OCI-LY3 (cell line): Measurements from ENCODE around the gene SMIM8.

Source experiments
- H2AFZ ChIP-seq: fragments of 200-600, 300-600 bp; shearing (Covaris generic); 2 replicates; pipeline ENCODE4 v1.6.0; 2014; ENCODE audit warnings: antibody characterized with exemption, low read depth, low read length
- H3K27ac ChIP-seq: fragments of 200-600, 300-600 bp; sonication (generic); 2 replicates; pipeline ENCODE4 v1.5.1; 2014; ENCODE audit warnings: mild to moderate bottlenecking, low read length, moderate library complexity, mixed read lengths
- H3K27me3 ChIP-seq: fragments of 200-600, 300-600 bp; sonication (generic); 2 replicates; pipeline ENCODE4 v1.6.1; 2014; ENCODE audit warnings: low read depth, low read length, mixed read lengths
- H3K36me3 ChIP-seq: fragments of 200-600, 300-600 bp; sonication (generic); replicated peaks from 2 replicates; pipeline ENCODE3; 2014; ENCODE audit warnings: low read depth, low read length, mixed read lengths
- H3K4me1 ChIP-seq: fragments of 300-600, 200-600 bp; sonication (generic); 2 replicates; pipeline ENCODE4 v1.6.1; 2014; ENCODE audit warnings: low read length, mixed read lengths
- H3K4me2 ChIP-seq: fragments of 200-600, 300-600 bp; sonication (generic); 2 replicates; pipeline ENCODE4 v1.6.1; 2014; ENCODE audit warnings: low read length, mixed read lengths
- H3K4me3 ChIP-seq: fragments of 300-600, 200-600 bp; sonication (generic); 2 replicates; pipeline ENCODE4 v1.5.1; 2014; ENCODE audit warnings: antibody characterized with exemption, mild to moderate bottlenecking, low read length, moderate library complexity
- H3K79me2 ChIP-seq: fragments of 300-600, 200-600 bp; shearing (Covaris generic); 2 replicates; pipeline ENCODE4 v1.6.1; 2014; ENCODE audit warnings: mild to moderate bottlenecking, low read length, mixed read lengths
- H3K9ac ChIP-seq: fragments of 300-600, 200-600 bp; shearing (Covaris generic); 2 replicates; pipeline ENCODE4 v1.6.0; 2014; ENCODE audit warnings: mild to moderate bottlenecking, low read length, moderate library complexity
- H3K9me3 ChIP-seq: fragments of 200-600, 300-600 bp; shearing (Covaris generic); 2 replicates; pipeline ENCODE4 v1.6.1; 2014; ENCODE audit warnings: low read length, mixed read lengths; ENCODE audit not compliant: insufficient read depth
- H4K20me1 ChIP-seq: fragments of 200-600, 300-600 bp; sonication (generic); 2 replicates; pipeline ENCODE4 v1.6.1; 2016; ENCODE audit warnings: low read length, mixed read lengths; ENCODE audit not compliant: insufficient read depth
- CTCF ChIP-seq: fragments of 200-600, 300-600 bp; sonication (generic); IDR thresholded peaks from 2 replicates; pipeline ENCODE4 v1.5.1; 2014; ENCODE audit warnings: antibody characterized with exemption, low read length, low read depth
- EZH2phosphoT487 ChIP-seq: fragments of 200-600 bp; shearing (Covaris generic); IDR thresholded peaks from 2 replicates; pipeline ENCODE4 v1.6.1; 2018; ENCODE audit warnings: antibody characterized with exemption, mixed run types, low read depth

Gene SMIM8

DNA sequence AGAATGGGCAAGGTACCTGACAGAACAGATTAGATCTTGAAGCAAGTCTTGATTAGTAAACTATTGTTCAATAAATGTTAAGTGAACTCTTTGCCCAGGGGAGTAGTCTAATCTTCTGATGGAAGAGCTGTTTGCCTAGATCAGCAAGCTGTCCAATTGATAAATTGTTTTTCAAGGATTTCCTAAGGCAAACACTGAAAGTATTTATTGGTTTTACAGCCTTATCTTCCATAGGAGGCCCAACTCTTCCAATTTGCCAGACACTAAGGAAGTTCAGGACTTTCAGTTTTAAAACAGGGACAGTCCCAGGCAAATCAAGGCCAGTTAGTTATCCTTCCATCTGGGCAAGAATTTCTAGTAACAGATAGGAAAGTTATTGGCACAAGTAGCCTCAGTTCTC is 20.4 kb downstream of the SMIM8 start:
- Histone ChIP-seq H3K27ac (no peak overlapping the region), H3K36me3 (no peaks in the 10 kb centered on the region), H3K9ac (no peak overlapping the region), H3K4me1 (no peaks in the 10 kb centered on the region), H2AFZ (no peak overlapping the region), H3K4me3 (no peak overlapping the region), H3K79me2 (no peaks in the 10 kb centered on the region), H3K9me3 (no peaks in the 10 kb centered on the region), H3K27me3 (no peaks in the 10 kb centered on the region), H4K20me1 (no peaks in the 10 kb centered on the region), H3K4me2 (no peak overlapping the region)
- no peak for TF ChIP-seq CTCF

GRCh38 chr6:87344731-87345130 is 22.3 kb downstream of the SMIM8 start, which contains the start of gene C6orf163:
C6orf163 (plus strand) TSS chr6:87344813; CDS start chr6:87345100, 287 bp downstream.
- no peaks in the 10 kb centered on the region for H3K36me3 ChIP-seq
- H3K4me1 ChIP-seq: no peaks in the 10 kb centered on the region
- H2AFZ ChIP-seq: no peak within 1 kb of the TSS
- H3K4me2 ChIP-seq: no peak within 1 kb of the TSS
- no peak within 1 kb of the TSS for H3K27ac ChIP-seq
- TF ChIP-seq CTCF: no peak
- no peak for TF ChIP-seq EZH2phosphoT487
- H3K9ac ChIP-seq: no peak within 1 kb of the TSS
- no peaks in the 10 kb centered on the region for H3K27me3 ChIP-seq
- H3K4me3 ChIP-seq: no peak within 1 kb of the TSS
- H4K20me1 ChIP-seq: no peaks in the 10 kb centered on the region
- no peaks in the 10 kb centered on the region for H3K9me3 ChIP-seq
- no peaks in the 10 kb centered on the region for H3K79me2 ChIP-seq

- Histone ChIP-seq H3K36me3 (no peaks in the 10 kb centered on the region), H3K27ac (no peak overlapping the region), H3K4me1 (no peaks in the 10 kb centered on the region), H2AFZ (no peak overlapping the region), H3K9me3 (no peaks in the 10 kb centered on the region), H3K4me2 (no peak overlapping the region), H4K20me1 (no peaks in the 10 kb centered on the region), H3K79me2 (no peaks in the 10 kb centered on the region), H3K4me3 (no peak overlapping the region), H3K9ac (no peak overlapping the region), H3K27me3 (no peaks in the 10 kb centered on the region)
- TF ChIP-seq EZH2phosphoT487 (no peak), CTCF (no peak)
Measured at GRCh38 chr6:87346700-87347099, 24.3 kb downstream of the SMIM8 start.

DNA sequence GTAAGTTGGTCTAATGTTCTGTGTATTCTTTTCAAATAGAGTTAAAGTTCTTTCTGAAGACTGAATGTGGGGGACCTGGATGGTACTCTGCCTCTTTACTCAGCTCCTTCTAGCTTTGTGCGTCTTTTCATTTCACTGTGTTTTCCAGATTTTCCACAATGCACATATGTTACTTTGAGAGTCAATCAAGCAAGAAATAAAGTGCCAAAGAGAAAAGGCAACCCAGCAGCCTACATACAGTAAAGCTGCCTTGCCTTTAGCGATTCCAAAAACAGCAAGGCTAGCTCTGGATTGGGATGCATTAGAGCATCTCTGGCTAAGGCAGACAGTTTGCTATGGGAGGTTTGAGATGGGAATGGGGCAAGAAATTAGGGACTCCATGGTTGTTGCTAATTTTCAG is 27.5 kb downstream of the SMIM8 start:
- Histone ChIP-seq H3K4me3 (no peak overlapping the region), H3K4me2 (no peak overlapping the region), H3K27me3 (no peaks in the 10 kb centered on the region), H2AFZ (no peak overlapping the region), H3K9me3 (no peaks in the 10 kb centered on the region), H3K27ac (no peak overlapping the region), H3K79me2 (no peaks in the 10 kb centered on the region), H3K4me1 (no peaks in the 10 kb centered on the region), H3K36me3 (no peaks in the 10 kb centered on the region), H3K9ac (no peak overlapping the region), H4K20me1 (no peaks in the 10 kb centered on the region)
- TF ChIP-seq EZH2phosphoT487 (no peak), CTCF (no peak)
